ENCODE results near the gene VDR.
A peak's percentile ranks its signal among the peaks of the same experiment; 100 is the strongest.

Gene VDR

DNA sequence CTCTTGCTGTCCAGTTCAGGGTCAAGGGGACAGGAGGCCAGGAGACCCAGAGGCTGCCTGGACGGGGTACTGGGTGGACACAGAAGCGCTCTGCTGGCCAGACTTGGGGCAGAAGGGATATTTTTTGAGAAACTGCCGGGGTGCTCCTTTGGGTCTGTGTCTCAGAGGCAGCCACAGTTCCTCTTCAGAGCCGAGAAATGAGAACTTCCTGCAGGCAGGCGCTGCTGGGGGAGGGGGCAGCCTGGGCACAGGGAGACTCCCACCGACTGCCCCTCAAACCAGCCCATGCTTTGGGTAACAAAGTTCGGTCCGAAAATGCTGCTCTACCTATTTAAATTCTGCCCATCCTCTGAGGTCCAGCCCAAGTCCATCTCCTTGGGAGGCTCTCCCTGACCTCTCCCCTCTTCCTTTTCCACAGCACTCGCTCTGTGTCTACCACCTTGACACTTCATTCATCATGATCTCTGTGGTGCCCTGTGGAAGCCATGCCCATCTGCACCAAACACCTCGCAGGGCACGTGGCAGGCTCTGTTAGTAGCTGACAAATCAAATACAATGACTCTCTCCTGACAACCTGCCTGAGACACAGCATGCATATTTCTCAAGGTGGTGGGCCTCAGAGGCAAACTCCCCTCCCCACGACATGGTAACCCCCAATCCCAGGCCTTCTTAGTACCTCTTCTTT, 101.5 kb downstream of the VDR start:
- ChIA-PET POLR2A (no interaction called here), CTCF (interaction anchor here (1.2 to 39.4 kb wide), 5 partner anchors 14 to 88 kb away, joined by 4 to 751 read pairs (median 6); partner anchors contain the start of gene SLC48A1)
- DNase-seq (ENCODE audit: low read depth, low spot score), result no peak
- no peak overlapping the region for H3K4me3 ChIP-seq (ENCODE audit: low read depth, low read length)
- TF ChIP-seq, protein P1, sequence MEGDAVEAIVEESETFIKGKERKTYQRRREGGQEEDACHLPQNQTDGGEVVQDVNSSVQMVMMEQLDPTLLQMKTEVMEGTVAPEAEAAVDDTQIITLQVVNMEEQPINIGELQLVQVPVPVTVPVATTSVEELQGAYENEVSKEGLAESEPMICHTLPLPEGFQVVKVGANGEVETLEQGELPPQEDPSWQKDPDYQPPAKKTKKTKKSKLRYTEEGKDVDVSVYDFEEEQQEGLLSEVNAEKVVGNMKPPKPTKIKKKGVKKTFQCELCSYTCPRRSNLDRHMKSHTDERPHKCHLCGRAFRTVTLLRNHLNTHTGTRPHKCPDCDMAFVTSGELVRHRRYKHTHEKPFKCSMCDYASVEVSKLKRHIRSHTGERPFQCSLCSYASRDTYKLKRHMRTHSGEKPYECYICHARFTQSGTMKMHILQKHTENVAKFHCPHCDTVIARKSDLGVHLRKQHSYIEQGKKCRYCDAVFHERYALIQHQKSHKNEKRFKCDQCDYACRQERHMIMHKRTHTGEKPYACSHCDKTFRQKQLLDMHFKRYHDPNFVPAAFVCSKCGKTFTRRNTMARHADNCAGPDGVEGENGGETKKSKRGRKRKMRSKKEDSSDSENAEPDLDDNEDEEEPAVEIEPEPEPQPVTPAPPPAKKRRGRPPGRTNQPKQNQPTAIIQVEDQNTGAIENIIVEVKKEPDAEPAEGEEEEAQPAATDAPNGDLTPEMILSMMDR (IDR thresholded peaks at IDR 0.05; ENCODE audit: insufficient read depth, low read length, missing control alignments), result no peak

DNA sequence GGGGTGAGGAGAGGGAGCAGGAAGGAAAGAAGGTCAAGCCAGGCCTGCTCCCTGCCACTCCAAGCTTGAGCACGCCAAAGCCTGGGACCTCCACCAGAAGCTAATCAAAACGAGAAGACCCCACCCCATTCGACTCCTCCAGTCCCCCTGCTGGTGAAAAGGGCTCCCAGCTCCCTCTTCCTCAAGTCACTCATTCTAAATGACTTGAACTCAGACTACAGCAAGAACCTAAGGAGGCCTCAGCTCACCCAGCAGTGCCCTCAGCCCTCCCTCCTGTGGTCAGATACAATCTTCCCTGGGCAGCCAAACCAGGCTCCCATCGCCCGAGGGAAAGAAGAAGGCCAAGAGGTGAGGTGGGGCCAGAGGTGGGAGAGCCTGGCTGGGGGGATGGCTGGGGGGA, 102.5 kb downstream of the VDR start:
- TF ChIP-seq, protein P1 (IDR thresholded peaks at IDR 0.05; ENCODE audit: insufficient read depth, low read length, missing control alignments), result peak; percentile 20
- no peak overlapping the region for H3K4me3 ChIP-seq (ENCODE audit: low read depth, low read length)
- CTCF ChIA-PET, result interaction anchor here (1.2 to 39.4 kb wide), 9 partner anchors 8 to 86 kb away, joined by 4 to 751 read pairs (median 9); partner anchors contain the start of gene SLC48A1
- no peak for DNase-seq (ENCODE audit: low read depth, low spot score)
- POLR2A ChIA-PET, result interaction anchor here (1.1 kb wide), 1 partner anchor 18 kb away, joined by 7 read pairs; no protein-coding TSS in a partner anchor

DNA sequence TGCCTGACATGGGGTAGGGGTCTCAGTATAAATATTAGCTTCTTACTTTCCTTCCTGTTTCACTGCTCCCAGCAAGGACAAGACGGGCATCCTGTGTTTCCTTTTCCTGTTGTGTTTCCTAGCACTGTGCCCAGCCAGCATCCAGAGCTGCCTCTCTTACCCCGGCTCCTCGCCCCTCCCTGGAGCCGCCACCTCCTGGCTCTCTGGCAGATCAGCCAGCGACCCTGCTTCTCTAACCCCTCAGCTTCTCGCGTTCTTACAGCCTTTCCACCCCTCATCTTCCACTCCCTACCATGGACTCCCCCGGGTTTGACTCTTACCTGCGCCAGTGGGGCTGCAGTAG, 102.9 kb downstream of the VDR start:
- DNase-seq (ENCODE audit: low read depth, low spot score), result no peak
- H3K4me3 ChIP-seq (ENCODE audit: low read depth, low read length), result no peak overlapping the region
- ChIA-PET CTCF (interaction anchor here (1.1 to 39.4 kb wide), 9 partner anchors 9 to 86 kb away, joined by 4 to 751 read pairs (median 9); partner anchors contain the start of gene SLC48A1), POLR2A (interaction anchor here (1.1 kb wide), 1 partner anchor 19 kb away, joined by 7 read pairs; no protein-coding TSS in a partner anchor)
- TF ChIP-seq, protein P1 (IDR thresholded peaks at IDR 0.05; ENCODE audit: insufficient read depth, low read length, missing control alignments), result no peak

DNA sequence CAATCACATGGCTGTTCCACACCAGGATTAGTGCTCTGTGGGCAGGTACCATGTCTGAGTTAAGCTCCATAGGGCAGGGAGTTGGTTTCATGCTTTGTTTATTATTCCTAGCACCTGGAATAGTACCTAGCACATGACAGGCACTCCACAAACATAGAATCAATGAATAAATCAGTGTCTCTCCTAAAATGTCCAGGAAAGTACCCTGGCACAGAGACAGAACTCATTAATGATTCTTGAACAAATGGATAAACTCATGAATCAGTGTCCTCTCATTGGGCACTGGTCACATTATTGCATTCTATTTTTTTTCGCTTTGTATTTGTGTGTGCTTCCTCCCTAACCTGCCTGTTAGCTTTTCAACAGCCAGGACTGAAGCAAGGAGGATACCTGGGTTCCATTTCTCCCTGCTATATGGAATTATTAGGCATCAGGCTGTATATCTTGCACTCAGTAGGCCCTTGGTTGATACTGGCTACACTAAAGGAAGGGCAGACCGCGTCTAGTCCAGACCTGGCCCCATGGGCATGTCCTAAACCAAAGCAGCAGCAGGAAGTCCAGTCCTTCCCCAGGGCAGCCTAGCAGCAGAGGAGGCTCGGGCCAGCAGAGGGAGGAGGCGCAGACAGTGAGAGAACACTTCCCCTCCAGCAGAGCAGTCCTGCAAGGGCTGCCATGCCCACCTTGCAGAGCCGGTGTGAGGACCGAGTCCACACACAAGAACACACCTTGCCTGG, 103.5 kb downstream of the VDR start:
- POLR2A ChIA-PET, result interaction anchor here (1.1 kb wide), 1 partner anchor 19 kb away, joined by 7 read pairs; no protein-coding TSS in a partner anchor
- CTCF ChIA-PET, result interaction anchor here (1.1 to 39.4 kb wide), 10 partner anchors 8 to 85 kb away, joined by 4 to 751 read pairs (median 8); partner anchors contain the start of gene SLC48A1
- DNase-seq (ENCODE audit: low read depth, low spot score), result no peak
- H3K4me3 ChIP-seq (ENCODE audit: low read depth, low read length), result no peak overlapping the region
- TF ChIP-seq, protein P1 (IDR thresholded peaks at IDR 0.05; ENCODE audit: insufficient read depth, low read length, missing control alignments), result peak; percentile 35

DNA sequence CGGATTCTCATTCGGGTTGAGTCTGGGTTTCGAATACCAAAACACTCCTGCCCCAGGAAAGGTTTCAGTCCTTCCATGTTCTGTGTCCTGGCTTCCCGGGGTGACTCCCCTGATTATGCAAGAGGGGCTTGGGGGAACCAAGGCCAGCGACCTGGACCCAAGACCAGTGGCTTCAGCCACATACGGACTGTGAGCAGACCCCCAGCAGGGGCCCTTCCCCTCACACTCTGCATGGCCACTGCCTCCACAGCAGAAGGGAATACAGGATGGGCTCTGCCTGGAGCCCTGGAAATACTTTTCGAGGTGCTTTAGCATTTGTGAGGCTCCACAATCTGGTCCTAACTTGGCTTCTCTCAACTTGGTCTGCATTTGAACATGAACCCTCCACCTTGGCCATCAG, 104.2 kb downstream of the VDR start:
- DNase-seq (ENCODE audit: low read depth, low spot score), result no peak
- POLR2A ChIA-PET, result no interaction called here
- H3K4me3 ChIP-seq (ENCODE audit: low read depth, low read length), result no peak overlapping the region
- TF ChIP-seq, protein P1 (IDR thresholded peaks at IDR 0.05; ENCODE audit: insufficient read depth, low read length, missing control alignments), result no peak
- CTCF ChIA-PET, result interaction anchor here (1.1 to 39.4 kb wide), 7 partner anchors 8 to 58 kb away, joined by 4 to 751 read pairs (median 9); partner anchors contain the start of gene SLC48A1
